PC-9 (cell line): ENCODE results near the gene LSP1.

Experiments
- CTCF ChIP-seq: fragments of 200-600 bp; sonication (generic); conservative IDR thresholded peaks from 2 replicates; pipeline ENCODE4 v1.6.1; 2017; ENCODE audit warnings: mixed run types, antibody characterized with exemption, mild to moderate bottlenecking, moderate library complexity
- EZH2 ChIP-seq: fragments of 200-600 bp; sonication (generic); IDR thresholded peaks from 2 replicates; pipeline ENCODE4 v1.8.0; 2017; ENCODE audit warnings: antibody characterized with exemption, low read depth

DNA sequence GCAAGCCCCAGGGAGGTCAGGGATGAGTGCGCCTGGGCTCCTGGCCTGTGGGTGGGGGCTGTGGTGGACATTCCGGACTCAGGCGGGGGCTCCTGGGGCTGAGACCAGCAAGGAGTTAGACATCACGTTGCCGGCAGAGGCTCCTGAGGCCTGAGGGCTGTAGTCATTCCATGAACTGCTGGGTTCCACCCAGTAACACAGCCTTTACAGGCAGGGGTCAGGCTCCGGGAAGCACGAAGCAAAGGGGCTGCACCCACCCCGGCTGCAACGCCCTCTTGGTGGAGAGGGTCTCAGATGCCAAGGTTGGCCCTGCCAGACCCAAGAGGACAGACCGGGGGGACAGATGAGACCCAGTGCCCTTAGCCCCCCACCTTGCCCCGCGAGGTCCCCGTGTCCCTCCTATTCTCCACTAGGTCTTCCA is 75.6 kb downstream of the LSP1 start:
- TF ChIP-seq CTCF (no peak), EZH2 (no peak)
